GM12892 (cell line): ENCODE results near the gene LPIN1.

ENCODE experiments used
- POLR2A ChIP-seq: IDR thresholded peaks from 2 replicates; pipeline ENCODE4 v1.6.1; 2011; ENCODE audit warnings: low read depth, low read length, control low read depth
- POLR2AphosphoS5 ChIP-seq: IDR thresholded peaks from 2 replicates; pipeline ENCODE4 v1.6.1; 2011; ENCODE audit warnings: low read depth, low read length, control low read depth
- TAF1 ChIP-seq: IDR thresholded peaks from 2 replicates; pipeline ENCODE4 v1.6.1; 2011; ENCODE audit warnings: low read depth, mild to moderate bottlenecking, control low read depth, low read length, borderline replicate concordance

DNA sequence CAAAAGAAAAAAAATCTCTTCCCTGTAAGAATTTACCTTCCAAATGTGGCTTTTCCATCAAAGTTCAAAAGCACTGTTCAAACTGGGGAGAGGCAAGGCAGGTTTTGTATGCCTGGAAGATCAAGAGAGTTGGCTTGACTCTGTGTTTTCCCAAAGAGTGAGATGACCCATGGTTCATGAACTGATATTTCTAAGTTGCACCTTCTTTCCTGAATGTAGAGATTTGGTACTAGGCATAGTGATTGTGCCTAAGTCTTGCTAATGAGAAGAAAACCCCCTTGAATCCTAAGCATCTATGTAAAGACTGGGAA is 23.4 kb upstream of the LPIN1 start:
- no peak for TF ChIP-seq POLR2AphosphoS5
- TF ChIP-seq POLR2A: no peak
- no peak for TF ChIP-seq TAF1
